Activated T-helper 1 cell treated with Interleukin-2 at 50 U/mL for 16 hours (primary cell): ENCODE data around the gene PRKN.

ENCODE experiments used
- DNase-seq: peaks from one replicate; pipeline ENCODE4 v3.0.0-alpha.2; 2020; ENCODE audit warnings: low read depth

PRKN gene

GRCh38 chr6:161711515-161711914 lies 1016.1 kb downstream of the PRKN start:
- DNase-seq: no peak

DNA sequence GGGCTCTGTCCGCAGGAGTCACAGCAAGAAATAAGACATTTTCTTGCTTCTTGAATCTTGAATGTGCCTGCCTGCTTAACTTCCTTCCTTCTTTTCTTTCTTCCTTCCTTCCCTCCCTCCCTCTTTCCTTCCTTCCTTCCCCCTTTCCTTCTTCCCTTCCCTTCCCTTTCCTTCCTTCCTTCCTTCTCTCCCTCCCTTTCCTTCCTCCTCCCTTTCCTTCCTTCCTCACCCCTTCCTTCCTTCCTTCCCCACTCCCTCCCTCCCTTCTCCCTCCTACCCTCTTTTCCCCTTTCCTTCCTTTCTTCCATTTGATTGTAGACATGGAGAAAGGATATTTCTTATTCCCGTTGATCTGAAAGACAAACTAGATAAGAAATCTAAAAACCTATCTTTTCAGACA lies 1016.9 kb downstream of the PRKN start:
- DNase-seq: no peak

DNA sequence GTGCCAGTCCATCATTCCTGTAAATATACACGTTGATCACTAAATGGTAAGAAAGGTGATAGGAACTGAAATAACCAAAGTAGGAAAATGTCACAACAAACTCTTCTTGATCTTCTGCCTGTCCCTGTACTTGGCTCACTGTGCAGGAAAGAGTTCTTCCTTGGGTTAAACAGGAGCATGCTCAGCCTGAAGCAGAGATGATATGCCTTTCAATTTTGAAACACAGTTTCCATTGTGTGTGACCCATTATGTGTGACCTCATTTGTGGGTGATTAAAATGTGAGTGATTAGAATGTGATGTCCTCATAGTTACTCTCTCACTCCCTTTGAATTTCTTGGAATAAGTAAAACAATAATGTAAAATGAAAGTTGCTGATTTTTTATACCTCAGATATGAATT lies 1026.5 kb downstream of the PRKN start:
- DNase-seq: no peak

DNA sequence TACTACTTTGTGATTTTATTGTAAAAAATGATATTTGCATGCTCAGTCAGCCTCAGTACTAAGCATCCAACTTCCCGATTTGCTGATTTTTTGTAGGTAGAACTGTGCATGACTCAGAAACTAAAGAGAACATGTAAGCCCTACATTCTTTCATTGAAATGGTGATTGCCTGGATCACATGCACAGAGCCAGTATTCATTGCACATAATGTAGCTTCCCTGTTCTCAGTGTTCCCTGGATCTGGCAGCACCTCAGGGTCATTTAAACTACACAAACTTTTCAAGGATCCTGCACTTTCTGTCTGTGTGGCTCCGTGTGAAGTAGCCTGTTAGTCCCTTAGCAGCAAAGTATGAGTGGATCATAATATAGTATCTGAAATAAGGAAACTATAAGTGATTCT lies 1030.8 kb downstream of the PRKN start:
- DNase-seq: no peak

- DNase-seq: no peak
These were observed 1032.6 kb downstream of the PRKN start for GRCh38 chr6:161694995-161695394.

- no peak for DNase-seq
These were observed 1040.9 kb downstream of the PRKN start for GRCh38 chr6:161686655-161687054.

- no peak for DNase-seq
These were observed 1042.7 kb downstream of the PRKN start for GRCh38 chr6:161684731-161685475.

DNA sequence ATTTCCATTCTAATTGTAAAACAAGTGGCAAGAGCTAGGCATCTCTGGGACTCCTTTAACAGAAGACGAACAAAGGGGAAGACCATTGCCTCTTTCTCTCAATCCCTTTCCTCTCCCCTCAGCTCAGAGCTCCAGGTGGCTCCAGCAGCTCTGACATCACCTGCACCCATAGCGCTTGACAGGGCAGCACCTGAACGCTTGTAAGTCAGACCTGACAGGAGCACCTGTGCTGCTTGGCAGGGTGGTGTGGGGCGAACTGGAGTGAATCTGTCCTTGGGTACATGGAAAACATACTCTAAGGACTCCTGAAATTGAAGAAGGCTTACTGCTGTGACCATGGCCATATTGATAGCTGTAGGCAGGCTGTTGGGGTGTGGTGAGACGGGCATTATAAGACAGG lies 1044.2 kb downstream of the PRKN start:
- DNase-seq: no peak

DNA sequence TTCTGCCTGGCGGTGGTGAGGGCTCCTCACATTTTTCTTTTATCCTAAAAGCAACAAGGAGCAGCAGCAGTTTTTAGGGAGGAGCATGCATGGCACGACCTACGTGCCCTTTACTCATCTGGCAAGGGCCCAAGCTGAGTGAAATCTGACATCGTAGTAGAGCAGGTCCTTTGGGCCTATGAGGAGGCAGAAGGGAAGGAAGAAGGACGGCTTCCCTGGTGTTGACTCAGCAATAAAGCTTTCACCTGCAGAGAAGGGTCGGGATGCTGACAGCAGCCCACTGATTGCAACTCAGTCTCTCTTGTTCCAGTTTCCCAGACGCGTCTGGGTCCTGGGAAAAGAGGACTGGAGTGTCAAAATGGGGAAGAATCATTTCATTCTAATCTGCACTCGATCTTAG lies 1044.6 kb downstream of the PRKN start:
- no peak for DNase-seq

- no peak for DNase-seq
These were observed 1047.5 kb downstream of the PRKN start for GRCh38 chr6:161679980-161680538.

DNA sequence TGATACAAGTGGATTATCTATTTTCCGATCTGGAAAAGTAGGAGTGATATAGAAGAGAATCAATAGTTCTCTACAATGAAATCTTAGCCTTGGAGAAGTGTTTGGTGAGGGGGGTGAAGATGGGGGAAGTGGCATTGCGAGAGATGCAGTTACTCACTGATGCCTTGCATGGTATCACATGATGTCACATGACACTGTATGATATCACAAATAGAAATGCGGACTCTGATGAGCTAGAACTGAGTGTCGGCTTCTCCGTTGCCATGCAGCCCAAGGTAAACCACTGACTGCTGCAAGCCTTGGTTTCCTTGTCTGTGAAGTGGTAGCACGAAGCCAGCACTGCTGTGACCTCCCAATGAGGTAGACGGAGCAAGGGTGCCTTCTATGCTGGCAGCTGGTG lies 1050.4 kb downstream of the PRKN start:
- no peak for DNase-seq

DNA sequence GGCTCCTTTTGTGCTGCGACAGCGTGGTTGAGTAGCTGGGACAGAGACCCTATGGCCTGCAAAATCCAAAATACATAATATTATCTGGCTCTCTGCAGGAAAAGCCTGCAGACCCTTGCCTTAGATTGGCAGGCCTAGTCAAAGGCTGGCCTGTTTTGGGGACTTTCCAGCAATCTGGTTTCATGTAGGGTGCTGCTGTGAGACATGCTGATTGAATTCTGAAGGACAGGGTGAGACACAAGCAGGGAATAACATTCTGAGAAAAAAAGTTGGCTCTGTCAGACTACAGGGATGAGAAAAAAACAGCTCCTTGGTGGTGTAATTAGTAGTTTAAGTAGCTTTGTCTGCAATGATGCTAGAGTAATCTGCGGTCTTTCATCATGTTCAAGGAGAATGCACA lies 1051.0 kb downstream of the PRKN start:
- DNase-seq: no peak

DNA sequence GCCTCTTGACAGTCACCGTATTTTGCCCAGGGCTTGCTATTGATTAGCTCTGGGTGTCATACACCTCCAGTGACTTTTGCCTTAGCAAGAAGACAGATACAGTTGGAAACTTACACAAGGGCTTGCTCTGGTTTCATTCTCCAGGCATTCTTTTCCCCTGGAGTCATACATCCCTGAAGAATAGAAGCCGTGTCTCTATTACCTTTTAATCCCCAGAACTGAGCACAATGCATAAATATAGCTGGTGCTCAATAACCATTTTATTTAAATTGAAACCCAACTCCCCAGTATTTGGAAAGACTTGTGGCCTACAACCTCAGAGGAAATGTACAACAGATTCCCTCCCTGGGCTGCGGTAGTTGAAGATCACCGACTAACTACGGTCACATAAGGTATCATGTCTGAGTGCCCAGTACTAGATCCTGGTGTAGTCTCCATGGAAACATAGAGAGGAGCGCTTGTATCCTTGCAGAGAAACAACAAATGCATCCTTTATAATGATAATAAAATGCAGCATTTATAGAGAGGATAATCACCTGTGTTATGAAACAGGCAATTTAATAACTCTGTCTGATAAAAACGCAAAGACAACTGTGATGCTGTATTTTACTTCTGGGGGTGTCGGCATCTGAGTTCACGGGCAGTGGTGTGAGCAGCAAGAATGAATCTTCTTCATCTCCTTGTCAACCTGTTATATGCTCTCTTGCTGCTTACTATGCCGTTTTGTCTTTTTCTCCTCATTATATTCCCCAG lies 1052.5 kb downstream of the PRKN start:
- DNase-seq: no peak

GRCh38 chr6:161673026-161673425 lies 1054.5 kb downstream of the PRKN start:
- no peak for DNase-seq

GRCh38 chr6:161671117-161671516 lies 1056.4 kb downstream of the PRKN start:
- DNase-seq: no peak

- DNase-seq: no peak
These were observed 1058.9 kb downstream of the PRKN start for GRCh38 chr6:161668665-161669064.

DNA sequence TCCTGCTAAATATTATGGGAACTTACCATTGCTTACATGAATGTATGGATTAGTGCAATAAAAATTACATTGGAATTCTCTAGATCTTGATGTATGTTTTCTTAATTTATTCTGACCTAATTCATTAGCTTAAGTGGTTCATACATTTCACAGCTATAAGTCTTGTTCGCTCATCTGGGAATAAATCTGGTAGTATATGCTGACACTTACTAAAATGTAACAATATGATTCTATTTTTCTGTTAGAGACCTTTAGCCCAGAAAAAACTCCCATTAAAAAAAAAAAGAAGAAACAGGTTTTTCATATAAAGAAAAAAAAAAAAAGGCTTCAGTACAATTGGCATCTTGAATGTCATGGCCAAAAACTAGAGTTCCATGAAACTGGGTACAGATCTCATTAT lies 1059.6 kb downstream of the PRKN start:
- no peak for DNase-seq

DNA sequence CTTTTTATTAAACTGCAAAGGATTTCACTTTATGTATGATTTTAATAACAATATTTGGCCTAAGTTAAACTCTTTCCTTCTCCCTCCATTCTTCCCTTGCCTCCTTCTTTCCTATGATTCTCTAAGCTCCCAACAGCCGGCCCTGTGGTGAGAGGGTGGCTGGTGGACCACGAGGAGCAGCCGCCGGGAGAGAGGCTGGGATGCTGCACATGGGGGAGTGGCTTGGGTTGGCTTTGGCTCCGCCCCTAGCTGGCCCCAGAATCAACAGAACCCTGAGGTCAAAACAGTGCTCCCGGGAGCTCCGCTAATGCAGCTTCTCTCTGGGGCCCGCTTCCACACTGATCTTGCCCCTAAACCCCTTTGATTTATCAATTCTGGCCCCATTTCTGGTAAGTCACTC lies 1063.9 kb downstream of the PRKN start:
- DNase-seq: no peak

GRCh38 chr6:161660666-161661571 lies 1066.6 kb downstream of the PRKN start:
- no peak for DNase-seq

GRCh38 chr6:161658211-161658610 lies 1069.4 kb downstream of the PRKN start:
- DNase-seq: no peak

DNA sequence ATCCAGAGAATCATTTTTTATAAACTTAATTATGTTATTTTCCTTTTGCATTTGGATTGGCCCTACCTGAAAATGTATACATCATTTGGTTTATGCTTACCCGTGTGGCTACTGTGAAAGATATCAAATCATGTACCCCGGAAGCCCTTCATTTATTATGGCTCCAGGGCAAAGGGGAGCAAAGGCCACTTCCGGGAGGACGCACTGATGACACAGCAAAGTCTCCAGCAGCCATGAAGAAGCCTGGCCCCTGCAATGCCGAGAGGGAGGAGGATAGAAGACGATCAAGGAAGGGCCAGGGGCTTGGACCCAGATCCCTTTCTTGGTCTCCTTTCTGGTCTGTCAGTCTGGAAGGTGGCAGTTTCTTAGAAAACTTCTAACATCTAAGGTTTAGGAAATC lies 1073.4 kb downstream of the PRKN start:
- DNase-seq: no peak

DNA sequence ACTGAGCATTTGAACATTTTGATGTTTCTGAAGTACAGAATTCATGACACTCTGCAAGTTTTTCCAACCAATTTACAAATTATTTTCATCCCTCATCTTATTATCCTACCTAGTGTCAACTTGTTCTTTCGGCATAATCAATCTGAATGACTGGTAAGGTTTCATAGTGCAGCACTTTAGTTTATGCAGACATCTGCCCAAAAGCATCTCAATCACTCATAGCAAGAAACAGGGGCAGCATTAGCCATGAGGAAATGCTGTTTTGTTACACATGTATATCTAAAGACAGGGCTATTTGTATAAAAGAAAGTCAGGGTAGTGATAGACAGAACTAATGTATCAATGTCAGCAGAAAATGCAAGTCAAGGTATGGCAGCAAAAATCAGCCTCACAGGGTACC lies 1075.6 kb downstream of the PRKN start:
- no peak for DNase-seq
